ENCODE results near the gene GLIPR2.
"Not testable (repeated sequence)": the region's sequence is repeated elsewhere in the genome, so short reads cannot be mapped to it uniquely, and the experiment has no call there.

Gene GLIPR2

DNA sequence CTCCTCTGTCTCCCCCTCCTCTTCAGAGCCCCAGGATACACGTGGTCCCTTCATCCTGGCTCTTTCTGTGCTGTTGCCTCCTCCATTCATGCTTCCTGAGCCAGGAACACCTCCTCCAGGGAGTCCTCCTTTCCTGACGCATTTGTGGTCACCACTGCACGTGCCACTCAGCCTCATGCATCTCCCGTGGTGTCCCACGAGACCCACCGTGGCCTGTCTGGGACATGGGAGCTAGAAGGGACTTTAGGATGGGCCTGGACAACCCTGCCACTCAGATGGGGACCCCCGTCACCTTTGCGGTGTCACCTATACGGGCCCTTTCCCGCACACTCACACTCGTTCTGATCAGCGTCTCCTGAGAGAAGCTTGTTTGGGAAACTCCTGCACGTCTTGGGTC, 6.7 kb downstream of the GLIPR2 start:
- DNase-seq (ENCODE audit: low read depth in 3 of 3, low spot score in 1 of 3) = no peak

DNA sequence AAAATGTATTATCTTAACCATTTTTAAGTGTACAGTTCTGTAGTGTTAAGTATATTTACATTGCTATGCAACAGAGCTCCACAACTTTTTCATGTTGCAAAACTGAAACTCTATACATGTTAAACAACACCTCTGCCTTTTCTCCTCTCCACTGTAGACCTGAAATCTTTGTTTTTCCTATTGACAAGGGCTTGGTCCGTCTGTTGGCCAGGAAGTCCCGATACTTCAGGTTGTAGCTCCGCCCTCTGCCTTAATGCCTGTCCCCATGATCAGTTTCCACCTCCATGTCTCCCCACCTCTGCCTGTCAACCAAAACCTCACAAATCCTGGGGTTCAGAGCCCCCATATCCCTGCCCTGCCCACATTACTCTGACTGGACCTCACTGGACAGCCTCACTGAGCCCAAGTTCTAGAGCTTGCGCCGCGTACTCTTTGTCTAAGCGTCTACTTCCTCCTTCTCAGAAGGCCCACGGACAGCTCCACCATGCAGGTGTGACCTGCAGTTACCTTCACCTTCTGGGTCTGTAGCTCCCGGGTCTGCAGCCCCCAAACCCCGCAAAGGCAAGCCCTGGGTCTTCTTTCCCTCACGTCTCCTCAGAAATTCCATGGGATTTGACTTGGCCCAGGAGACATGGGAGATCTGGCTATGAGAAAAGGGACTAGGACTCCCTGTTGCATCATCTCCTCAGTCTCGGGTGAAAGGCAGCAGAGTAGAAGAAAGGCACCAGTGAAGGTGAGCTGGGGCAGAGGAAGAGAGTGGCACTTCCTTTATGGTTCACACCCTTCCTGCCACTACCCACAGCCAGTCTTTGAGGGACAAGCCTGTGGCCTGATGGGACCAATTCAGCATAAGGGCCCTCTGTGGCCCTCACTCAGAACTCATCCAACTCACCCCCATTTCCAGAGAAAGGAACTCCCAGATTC, 8.0 kb downstream of the GLIPR2 start:
- no peak for DNase-seq (ENCODE audit: low read depth in 3 of 3, low spot score in 1 of 3)

DNA sequence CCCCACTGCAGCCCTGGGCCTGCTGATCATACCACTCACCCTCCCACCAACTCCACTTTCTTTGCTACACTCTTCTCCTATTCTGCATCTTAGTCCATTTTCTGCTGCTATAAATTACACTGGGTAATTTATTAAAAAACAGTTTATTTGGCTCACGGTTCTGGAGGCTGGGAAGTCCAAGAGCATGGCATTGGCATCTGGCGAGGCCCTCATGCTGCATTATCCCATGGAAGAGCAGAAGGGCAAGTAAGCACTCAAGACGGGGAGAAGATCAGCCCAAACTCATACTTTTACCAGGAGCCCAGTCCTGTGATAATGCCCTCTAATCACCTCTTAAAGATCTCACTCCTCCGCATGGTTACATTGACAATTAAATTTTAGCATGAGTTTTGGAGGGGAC, 9.4 kb downstream of the GLIPR2 start:
- DNase-seq (ENCODE audit: low read depth in 3 of 3, low spot score in 1 of 3) = no peak

DNA sequence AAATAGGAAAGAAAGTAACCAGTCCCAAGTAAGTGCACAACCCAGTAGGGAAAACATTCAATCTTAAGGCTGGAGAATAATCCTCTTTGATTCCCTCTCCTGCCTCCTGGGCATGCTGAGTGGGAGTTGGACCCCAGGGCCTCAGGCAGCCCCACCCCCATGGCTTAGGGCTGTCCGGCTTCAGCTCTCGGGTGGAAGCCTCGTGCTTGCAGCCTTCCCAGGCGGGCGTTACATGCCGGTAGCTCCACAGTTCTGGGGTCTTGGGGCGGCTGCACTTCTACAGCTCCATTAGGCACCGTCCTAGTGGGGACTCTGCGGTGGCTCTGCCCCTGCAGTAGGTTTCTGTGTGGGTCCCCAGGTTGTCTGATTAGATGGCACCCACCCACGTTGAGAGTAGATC, 10.1 kb downstream of the GLIPR2 start:
- DNase-seq (ENCODE audit: low read depth in 3 of 3, low spot score in 1 of 3) = no peak

DNA sequence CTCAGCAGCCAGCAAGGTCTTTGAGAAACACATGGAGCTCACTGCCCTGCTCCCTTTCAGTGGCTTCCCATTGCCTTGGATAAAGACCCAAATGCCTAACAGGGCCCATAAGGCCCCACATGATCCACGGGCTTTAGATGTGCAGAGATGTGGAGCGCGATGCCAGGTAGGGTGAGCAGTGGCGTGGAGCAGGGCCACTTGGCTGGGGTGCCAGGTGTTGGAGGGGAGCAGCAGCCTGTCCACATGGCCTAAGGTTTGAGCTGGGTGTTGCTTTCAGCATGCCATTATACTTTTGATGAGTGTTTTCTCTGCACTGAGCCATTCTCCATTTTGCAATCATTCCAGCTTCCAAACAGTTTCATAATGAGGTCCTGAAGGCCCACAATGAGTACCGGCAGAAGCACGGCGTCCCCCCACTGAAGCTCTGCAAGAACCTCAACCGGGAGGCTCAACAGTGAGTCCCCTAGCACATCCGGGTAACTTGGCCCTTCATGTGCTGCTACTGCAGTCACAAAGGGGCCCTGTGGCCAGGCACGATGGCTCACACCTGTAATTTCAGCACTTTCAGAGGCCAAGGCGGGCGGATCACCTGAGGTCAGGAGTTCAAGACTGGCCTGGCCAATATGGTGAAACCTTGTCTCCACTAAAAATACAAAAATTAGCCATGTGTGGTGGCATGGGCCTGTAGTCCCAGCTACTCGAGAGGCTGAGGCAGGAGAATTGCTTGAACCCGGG, 11.1 kb downstream of the GLIPR2 start:
- no peak for DNase-seq (ENCODE audit: low read depth in 3 of 3, low spot score in 1 of 3)

DNA sequence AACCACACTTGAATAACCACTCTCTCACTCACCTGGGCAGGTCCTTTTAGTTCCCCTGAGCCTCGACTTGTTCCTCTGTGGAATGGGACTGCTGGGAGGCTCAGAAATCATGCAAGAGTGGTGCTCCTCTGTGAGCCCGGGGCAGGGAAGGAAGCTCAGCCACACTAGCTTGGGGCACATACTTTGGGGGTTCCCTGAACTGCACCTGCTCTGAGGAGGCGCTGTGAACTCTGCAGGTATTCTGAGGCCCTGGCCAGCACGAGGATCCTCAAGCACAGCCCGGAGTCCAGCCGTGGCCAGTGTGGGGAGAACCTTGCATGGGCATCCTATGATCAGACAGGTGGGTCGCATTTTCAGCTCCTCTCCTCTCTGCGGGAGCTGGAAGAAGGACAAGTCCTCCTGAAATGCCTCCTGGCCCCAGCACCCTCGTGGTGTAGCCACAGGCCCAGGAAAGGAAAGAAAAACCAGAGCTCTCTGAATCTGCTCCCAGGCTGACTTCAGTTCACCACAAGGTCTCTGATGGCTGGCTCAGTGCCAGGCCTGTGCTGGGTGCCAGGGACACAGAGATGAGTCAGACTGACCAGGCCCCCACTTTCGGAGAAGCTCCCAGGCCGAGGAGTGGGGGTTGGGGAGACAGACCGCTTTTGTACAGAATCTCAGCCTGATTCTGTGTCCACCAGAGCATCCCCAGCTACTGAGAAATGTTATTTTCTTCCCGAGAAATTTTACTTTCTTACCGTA, 11.9 kb downstream of the GLIPR2 start:
- DNase-seq (ENCODE audit: low read depth in 3 of 3, low spot score in 1 of 3) = peak in 2 of 3 donors; percentile 53 to 64

DNA sequence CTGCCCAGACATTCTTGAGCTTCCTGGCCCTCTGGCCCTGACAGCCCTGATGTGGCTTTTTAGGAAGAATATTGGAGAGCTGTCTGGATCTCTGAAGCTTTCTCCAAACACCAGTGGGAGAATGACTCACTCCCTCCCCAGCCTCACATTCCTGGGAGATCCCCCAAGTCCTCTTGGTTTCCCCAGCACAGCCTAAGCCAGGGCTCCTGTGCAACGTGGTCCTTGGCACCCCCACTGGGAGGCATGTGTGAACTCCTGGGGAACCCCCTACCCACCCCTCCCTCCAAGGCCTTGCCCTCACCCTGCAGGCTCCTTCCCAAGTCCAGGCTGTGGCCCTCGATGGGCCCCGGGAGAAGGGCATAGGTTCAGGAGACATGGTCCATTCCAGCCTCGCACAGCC, 12.7 kb downstream of the GLIPR2 start:
- DNase-seq (ENCODE audit: low read depth in 3 of 3, low spot score in 1 of 3) = no peak

DNA sequence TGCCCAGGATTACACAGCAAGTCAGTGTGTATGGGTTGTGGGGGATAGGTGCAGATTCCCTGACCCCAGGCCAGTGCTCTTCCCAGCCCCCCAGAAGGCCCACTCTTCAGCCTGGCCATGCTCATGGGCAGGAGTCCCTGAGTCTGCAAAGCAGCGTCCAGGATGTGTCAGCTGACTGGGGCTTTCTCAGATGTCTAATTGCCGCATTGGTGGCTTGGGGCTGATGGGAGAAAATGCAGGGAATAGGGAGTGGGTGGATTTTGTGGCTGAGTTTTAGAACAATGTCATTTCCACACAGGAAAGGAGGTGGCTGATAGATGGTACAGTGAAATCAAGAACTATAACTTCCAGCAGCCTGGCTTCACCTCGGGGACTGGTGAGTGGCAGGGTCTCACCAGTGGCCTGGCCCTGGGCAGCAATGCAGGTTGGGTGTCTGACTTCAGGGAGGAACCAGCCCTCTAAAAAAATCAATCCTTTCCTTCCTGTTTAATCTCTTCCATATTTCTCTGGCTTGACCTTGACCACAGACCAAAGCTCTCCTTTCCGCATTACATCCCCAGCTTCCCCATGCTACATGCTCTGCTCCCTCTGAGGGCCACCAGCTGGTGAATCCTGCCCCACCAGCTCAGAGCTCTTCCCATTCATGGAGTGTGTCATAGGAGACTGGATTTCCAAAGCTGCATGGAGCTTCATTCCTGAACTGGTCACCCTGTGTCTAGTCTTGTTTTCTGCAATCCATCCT, 14.2 kb downstream of the GLIPR2 start:
- no peak for DNase-seq (ENCODE audit: low read depth in 3 of 3, low spot score in 1 of 3)

DNA sequence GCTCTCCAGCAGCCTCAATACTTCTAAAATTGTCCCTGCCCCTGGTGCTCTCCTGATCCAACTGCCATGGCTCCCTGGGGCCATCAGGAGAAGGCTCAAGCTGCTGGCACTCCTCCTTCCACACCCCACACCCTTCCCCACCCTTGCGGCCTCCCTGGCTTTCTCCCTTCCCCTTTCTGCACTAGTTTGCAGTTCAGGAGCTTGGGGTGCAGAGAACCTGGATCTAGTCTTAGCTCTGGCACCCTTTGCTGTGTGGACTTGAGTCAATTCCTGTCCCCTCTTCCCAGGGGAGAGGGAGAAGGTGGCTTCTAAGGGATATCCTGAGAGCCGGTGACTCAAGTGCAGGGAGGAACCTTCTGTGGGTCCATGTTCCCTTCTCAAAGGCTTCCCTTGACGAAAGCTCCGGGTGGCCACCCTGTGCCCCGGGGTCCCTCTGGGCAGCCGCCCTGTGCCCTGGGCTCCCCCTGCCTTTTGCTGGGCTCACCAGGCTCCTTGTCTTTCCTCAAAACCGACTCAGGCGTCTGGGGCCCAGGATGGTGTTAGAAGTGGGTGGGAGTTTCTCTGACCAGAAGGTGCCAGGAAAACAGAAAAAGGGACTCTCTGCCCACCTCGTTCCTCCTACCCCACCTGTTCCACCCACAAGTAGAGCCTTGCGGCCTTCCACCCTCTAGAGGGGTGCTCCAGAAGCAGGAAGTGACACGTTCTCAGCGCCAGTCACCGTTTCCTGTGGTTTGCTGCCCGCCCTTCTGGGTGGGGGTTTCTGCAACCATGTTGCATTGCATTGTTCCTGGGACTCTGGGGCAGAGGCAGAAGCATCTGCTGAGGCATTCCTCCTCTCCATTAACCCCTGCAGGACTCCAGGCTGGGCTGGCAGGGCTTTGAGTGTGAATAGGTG, 15.0 kb downstream of the GLIPR2 start:
- DNase-seq (ENCODE audit: low read depth in 3 of 3, low spot score in 1 of 3) = peak; percentile 59 to 79 (median 73)

DNA sequence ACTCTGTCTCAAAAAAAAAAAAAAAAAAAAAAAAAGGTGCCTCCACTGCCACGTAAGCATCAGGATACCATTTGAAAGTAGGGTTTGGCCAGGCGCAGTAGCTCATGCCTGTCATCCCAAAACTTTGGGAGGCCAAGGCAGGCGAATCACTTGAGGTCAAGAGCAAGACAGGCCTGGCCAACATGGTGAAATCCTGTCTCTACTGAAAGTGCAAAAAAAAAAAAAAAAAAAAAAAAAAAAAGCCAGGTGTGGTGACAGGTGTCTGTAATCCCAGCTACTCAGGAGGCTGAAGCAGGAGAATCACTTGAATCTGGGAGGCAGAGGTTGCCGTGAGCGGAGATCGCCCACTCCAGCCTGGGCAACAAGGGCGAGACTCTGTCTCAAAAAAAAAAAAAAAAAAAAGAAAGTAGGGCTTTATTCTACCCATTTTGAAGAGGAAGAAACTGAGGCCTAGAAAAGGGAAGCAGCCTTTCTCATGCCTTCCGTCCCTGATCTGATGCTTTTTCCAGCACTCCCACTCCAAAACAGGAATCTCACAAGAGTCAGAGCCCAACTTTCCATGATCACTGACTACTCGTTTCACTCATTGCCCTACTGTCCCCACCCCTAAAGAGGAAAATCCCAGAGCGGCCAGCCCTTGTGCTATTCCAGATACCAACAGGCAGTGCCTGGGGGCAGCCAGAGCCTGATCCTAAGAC, 16.4 kb downstream of the GLIPR2 start:
- DNase-seq (ENCODE audit: low read depth in 3 of 3, low spot score in 1 of 3) = no peak

DNA sequence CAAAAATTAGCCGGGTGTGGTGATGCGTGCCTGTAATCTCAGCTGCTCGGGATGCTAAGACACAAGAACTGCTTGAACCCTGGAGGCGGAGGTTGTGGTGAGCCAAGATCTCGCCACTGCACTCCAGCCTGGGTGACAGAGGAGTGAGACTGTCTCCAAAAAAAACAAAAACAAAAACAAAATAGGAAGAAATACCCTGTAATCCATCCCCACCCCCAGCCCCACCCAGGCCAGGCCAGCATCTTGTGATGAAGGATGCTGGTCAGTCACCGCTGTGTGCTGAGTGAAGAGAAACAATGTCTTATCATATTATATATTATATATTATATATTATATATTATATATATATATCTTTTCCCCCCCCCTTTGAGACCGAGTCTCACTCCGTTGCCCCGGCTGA, 17.2 kb downstream of the GLIPR2 start:
- DNase-seq (ENCODE audit: low read depth in 3 of 3, low spot score in 1 of 3) = no peak

DNA sequence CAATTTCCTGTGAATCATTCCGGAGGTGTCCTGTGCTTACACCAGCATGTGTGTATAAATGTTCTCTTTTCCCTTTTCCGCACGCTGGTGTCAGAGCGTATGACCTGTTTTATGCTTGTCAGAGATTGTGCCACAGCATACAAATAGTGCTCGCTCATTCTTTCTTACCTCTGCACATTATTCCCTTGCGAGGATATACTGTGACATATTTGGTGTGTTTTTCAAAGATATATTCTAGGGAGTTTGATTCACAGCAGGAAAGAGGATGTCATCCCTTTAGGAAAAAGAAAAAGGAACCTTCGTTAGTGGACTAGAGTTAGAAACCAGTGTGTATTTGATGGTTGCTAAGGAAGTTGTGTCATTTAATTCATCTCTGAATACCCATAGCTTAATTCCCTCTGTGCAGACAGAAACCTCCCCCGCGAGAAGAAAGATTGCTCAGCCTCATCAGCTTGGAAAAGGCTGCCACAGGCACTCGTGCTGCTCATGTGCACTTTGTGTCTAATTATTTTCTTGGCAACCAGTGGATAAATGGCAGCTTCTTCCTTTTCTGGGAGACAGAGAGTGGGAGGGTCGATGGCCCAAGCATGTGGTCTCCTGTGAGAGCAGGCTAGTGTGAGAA, 17.9 kb downstream of the GLIPR2 start:
- DNase-seq (ENCODE audit: low read depth in 3 of 3, low spot score in 1 of 3) = no peak

DNA sequence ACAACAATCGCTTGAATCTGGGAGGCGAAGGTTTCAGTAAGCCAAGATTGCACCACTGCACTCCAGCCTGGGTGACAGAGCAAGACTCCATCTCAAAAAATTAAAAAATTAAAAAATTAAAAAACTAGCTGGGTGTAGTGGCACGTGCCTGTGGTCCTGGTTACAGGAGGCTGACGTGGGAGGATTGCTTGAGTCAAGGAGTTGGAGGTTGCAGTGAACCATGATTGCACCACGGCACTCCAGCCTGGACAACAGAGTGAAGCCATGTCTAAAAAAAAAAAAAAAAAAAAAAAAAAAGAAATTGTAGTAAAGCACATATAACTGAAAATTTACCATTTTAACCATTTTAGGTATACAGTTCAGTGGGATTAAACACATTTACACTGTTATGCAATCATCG, 19.6 kb downstream of the GLIPR2 start:
- DNase-seq (ENCODE audit: low read depth in 3 of 3, low spot score in 1 of 3) = no peak

DNA sequence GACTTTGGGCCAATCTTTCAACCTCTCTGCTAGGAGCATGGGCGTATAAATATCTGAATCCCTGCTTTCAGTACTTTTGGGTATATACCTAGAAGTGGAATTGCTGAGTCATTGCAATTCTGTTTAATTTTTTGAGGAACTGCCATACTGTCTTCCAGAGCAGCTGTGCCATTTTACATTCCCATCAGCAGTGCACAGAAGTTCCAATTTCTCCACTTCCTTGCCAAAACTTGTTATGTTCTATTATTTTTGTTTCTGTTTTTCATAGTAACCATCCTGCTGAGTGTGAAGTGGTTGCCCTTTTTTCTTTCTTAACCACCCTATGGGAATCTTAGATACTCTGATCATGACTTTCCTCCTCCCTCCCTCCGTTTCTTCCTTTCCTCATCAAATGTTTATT, 21.6 kb downstream of the GLIPR2 start:
- no peak for DNase-seq (ENCODE audit: low read depth in 3 of 3, low spot score in 1 of 3)

DNA sequence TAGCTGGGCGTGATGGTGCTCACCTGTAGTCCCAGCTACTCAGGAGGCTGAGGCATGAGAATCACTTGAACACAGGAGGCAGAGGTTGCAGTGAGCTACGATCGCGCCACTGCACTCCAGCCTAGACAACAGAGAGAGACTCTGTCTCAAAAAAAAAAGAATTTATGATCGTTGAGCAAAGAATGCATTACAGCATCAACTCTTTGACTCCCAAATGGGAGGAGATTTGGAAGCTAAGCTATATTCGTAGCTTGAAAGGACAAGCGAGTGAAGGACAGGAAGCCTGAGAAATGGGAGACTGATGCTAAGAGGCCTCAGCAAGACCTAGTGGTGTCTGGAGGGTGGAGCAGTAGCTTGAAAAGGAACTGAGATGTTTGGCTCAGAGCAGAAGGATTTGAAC, 22.4 kb downstream of the GLIPR2 start:
- DNase-seq (ENCODE audit: low read depth in 3 of 3, low spot score in 1 of 3) = no peak

DNA sequence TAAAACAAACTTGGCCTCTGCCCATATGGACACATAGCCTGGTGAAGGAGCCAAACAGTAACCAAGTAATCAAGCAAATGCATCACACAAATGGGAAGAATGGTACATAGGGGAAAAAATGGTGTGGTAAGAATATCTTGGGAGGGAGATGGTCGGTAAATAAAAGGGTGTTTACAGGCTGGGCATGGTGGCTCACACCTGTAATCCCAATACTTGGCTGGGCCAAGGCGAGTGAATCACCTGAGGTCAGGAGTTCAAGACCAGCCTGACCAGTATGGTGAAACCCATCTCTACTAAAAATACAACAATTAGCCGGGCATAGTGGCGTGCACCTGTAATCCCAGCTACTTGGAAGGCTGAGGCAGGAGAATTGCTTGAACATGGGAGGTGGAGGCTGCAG, 23.0 kb downstream of the GLIPR2 start:
- DNase-seq (ENCODE audit: low read depth in 3 of 3, low spot score in 1 of 3) = not testable (repeated sequence)

DNA sequence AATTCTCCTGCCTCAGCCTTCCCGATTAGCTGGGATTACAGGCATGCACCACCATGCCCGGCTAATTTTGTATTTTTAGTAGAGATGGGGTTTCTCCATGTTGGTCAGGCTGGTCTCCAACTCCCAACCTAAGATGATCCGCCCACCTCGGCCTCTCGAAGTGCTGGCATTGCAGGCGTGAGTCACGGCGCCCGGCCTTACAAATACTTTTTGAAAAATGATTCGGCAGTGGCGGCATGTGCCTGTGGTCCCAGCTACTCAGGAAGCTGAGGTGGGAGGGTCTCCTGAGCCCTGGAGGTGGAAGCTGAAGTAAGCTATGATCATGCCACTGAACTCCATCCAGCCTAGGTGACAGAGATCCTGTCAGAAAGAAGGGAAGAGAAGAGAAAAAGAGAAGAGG, 23.6 kb downstream of the GLIPR2 start:
- DNase-seq (ENCODE audit: low read depth in 3 of 3, low spot score in 1 of 3) = not testable (repeated sequence)

DNA sequence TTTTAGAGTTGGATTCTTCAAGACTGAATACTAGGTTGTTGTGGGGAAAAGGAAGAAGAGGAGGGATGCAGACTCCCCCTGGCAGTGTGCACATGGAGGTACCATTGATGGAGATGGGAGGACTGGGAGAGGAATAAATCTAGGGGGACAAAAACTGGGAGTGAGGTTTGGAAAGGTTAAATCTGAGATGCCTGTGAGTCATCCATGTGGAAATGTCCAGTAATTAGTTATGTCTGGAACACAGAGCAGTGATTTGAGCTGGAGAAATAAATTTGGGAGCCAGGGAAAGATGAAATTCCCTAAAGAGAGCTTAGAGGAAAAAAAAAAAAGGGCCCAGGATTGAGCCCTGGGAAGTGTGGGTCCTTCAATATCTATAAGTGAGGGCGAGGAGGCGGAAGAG, 24.7 kb downstream of the GLIPR2 start:
- no peak for DNase-seq (ENCODE audit: low read depth in 3 of 3, low spot score in 1 of 3)

DNA sequence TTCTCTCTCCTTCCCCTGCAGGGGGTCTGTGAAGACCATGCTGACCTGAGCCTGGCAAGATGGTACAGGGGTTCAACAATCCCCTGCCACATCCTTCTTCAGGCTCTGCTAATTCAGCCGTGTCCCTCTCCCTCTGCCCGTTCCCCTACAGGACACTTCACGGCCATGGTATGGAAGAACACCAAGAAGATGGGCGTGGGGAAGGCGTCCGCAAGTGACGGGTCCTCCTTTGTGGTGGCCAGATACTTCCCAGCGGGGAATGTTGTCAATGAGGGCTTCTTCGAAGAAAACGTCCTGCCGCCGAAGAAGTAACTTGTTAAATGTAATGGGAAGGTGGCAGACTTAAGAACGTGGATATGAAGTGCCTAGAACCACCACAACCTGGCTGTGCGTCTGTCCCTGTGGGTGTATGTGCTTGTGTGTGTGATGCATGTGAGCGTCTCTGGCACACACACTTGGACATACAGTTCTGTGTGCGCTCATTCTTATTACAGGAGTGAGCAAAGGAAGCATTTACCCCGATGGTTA, 25.7 kb downstream of the GLIPR2 start:
- no peak for DNase-seq (ENCODE audit: low read depth in 3 of 3, low spot score in 1 of 3)
